Epithelial cell of proximal tubule (primary cell): ENCODE results near the gene LZTS2. TPM values are rescaled to one million over a fixed set of nuclear protein-coding genes. Genes with fewer than 3 reads are reported as not detected.

Experiments used
- DNase-seq: peaks from one replicate; pipeline ENCODE4 v3.0.0-alpha.2; 2011; ENCODE audit warnings: low read depth
- H3K4me3 ChIP-seq: 2 replicates; pipeline ENCODE4 v1.5.1; 2011; ENCODE audit warnings: low read depth, mild to moderate bottlenecking, low read length
- total RNA-seq: library from RNA; depleted of rRNA; stranded (reverse); fragments of >200 nt; gene quantifications from 2 replicates; pipeline ENCODE4 v1.2.3, GENCODE V29; 2015
- TF ChIP-seq, protein P1 (sequence below): conservative IDR thresholded peaks from 2 replicates; pipeline ENCODE4 v1.5.1; 2012; ENCODE audit warnings: low read depth, mild to moderate bottlenecking, low read length

The LZTS2 gene
- total RNA-seq, 1 donor from 2014 or later, result 81.0 TPM

DNA sequence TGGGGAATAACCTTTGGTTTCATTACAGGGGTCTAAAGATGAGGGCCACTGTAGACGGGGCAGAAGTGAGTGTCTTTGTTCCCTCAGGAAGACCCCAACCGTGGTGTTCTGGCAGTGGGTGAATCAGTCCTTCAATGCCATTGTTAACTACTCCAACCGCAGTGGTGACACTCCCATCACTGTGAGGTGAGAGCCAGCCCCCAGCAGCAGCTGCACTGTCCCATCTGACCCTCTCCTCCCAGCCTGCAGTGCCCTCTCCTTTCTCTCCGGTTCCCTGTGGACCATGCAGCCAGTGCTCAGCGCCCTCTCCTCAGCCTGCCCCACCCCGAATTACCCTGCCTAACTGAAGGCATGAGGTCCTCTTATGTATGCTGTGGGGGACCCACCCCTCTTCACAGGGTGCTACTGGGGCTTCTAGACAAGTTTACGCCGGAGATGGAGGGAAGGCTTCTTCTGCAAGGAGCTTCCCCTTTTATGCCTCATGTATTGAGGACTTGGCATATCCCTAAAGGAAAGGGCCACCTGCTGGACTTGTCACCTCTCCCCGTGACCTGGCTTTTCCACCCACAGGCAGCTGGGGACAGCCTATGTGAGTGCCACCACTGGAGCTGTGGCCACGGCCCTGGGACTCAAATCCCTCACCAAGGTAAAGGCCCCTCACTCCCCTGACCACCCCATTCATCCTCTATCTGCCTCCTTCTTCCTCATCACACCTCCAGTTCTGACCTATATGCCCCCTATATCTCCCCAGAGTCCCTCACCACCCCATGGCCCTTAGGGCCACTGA, 36.5 kb downstream of the LZTS2 start:
- TF ChIP-seq, protein P1, sequence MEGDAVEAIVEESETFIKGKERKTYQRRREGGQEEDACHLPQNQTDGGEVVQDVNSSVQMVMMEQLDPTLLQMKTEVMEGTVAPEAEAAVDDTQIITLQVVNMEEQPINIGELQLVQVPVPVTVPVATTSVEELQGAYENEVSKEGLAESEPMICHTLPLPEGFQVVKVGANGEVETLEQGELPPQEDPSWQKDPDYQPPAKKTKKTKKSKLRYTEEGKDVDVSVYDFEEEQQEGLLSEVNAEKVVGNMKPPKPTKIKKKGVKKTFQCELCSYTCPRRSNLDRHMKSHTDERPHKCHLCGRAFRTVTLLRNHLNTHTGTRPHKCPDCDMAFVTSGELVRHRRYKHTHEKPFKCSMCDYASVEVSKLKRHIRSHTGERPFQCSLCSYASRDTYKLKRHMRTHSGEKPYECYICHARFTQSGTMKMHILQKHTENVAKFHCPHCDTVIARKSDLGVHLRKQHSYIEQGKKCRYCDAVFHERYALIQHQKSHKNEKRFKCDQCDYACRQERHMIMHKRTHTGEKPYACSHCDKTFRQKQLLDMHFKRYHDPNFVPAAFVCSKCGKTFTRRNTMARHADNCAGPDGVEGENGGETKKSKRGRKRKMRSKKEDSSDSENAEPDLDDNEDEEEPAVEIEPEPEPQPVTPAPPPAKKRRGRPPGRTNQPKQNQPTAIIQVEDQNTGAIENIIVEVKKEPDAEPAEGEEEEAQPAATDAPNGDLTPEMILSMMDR, result no peak
- no peak for DNase-seq
- H3K4me3 ChIP-seq, result no peak overlapping the region

- no peak overlapping the region for H3K4me3 ChIP-seq
- TF ChIP-seq, protein P1, result no peak
- DNase-seq, result no peak
These were observed 37.1 kb downstream of the LZTS2 start for GRCh38 chr10:101036726-101037125.

DNA sequence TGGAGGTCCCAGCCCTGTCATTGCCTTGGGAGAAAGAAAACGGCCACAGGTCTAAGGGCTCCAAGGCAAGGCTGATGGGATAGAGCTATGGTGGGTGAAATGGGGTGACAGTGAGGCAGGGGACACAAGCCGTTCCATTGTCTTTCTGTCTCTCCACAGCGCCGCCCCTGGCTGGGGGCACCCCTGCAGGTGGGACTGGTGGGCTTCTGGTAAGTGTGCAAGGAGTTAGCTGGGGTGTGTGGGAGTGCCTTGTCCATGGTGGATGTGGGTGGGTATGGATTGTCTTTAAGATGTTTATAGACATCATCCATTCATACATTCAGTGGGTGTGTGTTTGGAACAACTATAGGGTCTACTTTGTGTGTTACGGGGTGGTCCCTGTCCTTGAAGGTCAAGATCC, 38.9 kb downstream of the LZTS2 start:
- TF ChIP-seq, protein P1, result no peak
- no peak for DNase-seq
- no peak overlapping the region for H3K4me3 ChIP-seq

- DNase-seq, result no peak
- TF ChIP-seq, protein P1, result no peak
- H3K4me3 ChIP-seq, result no peak overlapping the region
These were observed 40.5 kb downstream of the LZTS2 start for GRCh38 chr10:101040061-101040460.

GRCh38 chr10:101040851-101041250, 41.2 kb downstream of the LZTS2 start:
- TF ChIP-seq, protein P1, result no peak
- no peak for DNase-seq

GRCh38 chr10:101041252-101041761, 41.7 kb downstream of the LZTS2 start:
- TF ChIP-seq, protein P1, result peak; percentile 88
- DNase-seq, result no peak

More at GRCh38 chr10:101040851-101041250, 41.2 kb downstream of the LZTS2 start:
- H3K4me3 ChIP-seq, result no peak overlapping the region

DNA sequence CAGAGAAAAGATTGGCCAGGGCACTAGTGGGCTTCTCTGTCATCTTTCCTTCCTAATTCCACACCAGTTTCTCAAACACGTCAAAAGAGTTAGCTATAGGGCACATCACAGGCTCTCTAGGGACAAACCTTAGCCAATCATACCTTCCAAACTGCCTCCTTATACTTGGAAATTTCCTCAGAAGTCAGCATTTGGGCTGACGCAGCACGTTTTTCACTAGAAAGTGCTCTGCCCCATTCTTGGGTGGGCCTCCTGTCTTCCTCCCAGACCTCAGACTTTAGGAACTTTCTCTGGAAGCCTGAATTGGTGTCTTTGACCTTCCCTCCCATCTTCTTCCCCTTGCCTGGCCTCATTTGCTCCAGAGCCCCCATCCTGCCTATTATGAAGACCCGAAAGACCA, 42.5 kb downstream of the LZTS2 start:
- no peak for DNase-seq
- peak overlapping the region; percentile 60 for H3K4me3 ChIP-seq
- TF ChIP-seq, protein P1, result no peak

More at GRCh38 chr10:101041252-101041761, 41.7 kb downstream of the LZTS2 start:
- H3K4me3 ChIP-seq, result no peak overlapping the region
